Articular chondrocyte of knee joint (primary cell): ENCODE results near the gene PLVAP. TPM values are rescaled to one million over a fixed set of nuclear protein-coding genes. Genes with fewer than 3 reads are reported as not detected.

Source experiments
- total RNA-seq: library from RNA; depleted of rRNA; stranded (reverse); fragments of >200 nt; gene quantifications from 2 replicates; pipeline ENCODE4 v1.2.3, GENCODE V29; 2012

Gene PLVAP
- total RNA-seq = not detected in 2 replicates

GRCh38 chr19:17376935-17377600 lies at the start of gene PLVAP:
PLVAP (minus strand) TSS chr19:17377342; CDS start chr19:17377288, 54 bp downstream.

GRCh38 chr19:17419621-17420474 lies 42.7 kb upstream of the PLVAP start, which contains the start of gene MVB12A:
MVB12A (plus strand) TSS chr19:17420047; CDS start chr19:17420136, 89 bp downstream.

GRCh38 chr19:17405250-17406045 lies 28.3 kb upstream of the PLVAP start, which contains the start of gene BST2:
BST2 (minus strand) TSS chr19:17405630; CDS start chr19:17405575, 55 bp downstream.

GRCh38 chr19:17393914-17394313 lies 16.8 kb upstream of the PLVAP start, which contains the start of gene CCDC194:
CCDC194 (minus strand) TSS chr19:17394196; CDS start chr19:17394158, 38 bp downstream.

GRCh38 chr19:17336872-17337674 lies 40.1 kb downstream of the PLVAP start, which contains the start of gene GTPBP3:
GTPBP3 (plus strand) TSS chr19:17337553; CDS start chr19:17337612, 59 bp downstream.

GRCh38 chr19:17334414-17335409 lies 42.4 kb downstream of the PLVAP start, which contains the start of gene ANO8:
ANO8 (minus strand) TSS chr19:17334855; CDS start chr19:17334670, 185 bp downstream.

GRCh38 chr19:17309198-17309964 lies 67.8 kb downstream of the PLVAP start, which contains the start of gene DDA1:
DDA1 (plus strand) TSS chr19:17309563; CDS start chr19:17309655, 92 bp downstream.

GRCh38 chr19:17305517-17306284 lies 71.4 kb downstream of the PLVAP start, which contains the start of gene MRPL34:
MRPL34 (plus strand) TSS chr19:17305872; CDS start chr19:17305893, 21 bp downstream.

GRCh38 chr19:17303167-17303939 lies 73.8 kb downstream of the PLVAP start, which contains the start of gene ABHD8:
ABHD8 (minus strand) TSS chr19:17303425; CDS start chr19:17301616, 1,809 bp downstream.

Other genes with a start within 250 kb of the PLVAP start
- 20.3 and 22.7 TPM in 2 replicates for gene USE1, start 162.0 kb downstream of the PLVAP start, total RNA-seq
- 3.7 and 4.1 TPM in 2 replicates for gene OCEL1, start 151.1 kb downstream of the PLVAP start, total RNA-seq
- gene NR2F6, start 131.4 kb downstream of the PLVAP start, total RNA-seq = 20.8 and 27.7 TPM in 2 replicates
- not detected in 2 replicates for gene USHBP1, start 112.6 kb downstream of the PLVAP start, total RNA-seq
- 59.5 and 63.5 TPM in 2 replicates for gene BABAM1, start 109.9 kb downstream of the PLVAP start, total RNA-seq
- 0.26 TPM in 1 of 2 replicates, not detected in the other for gene ANKLE1, start 95.4 kb downstream of the PLVAP start, total RNA-seq
- 9.0 and 10.5 TPM in 2 replicates for gene ABHD8, start 73.9 kb downstream of the PLVAP start, total RNA-seq
- gene MRPL34, start 71.5 kb downstream of the PLVAP start, total RNA-seq = 19.7 and 23.7 TPM in 2 replicates
- gene DDA1, start 67.8 kb downstream of the PLVAP start, total RNA-seq = 11.8 and 22.7 TPM in 2 replicates
- 2.6 and 3.5 TPM in 2 replicates for gene ANO8, start 42.5 kb downstream of the PLVAP start, total RNA-seq
- 4.8 and 9.4 TPM in 2 replicates for gene GTPBP3, start 39.8 kb downstream of the PLVAP start, total RNA-seq
- 0.22 TPM in 1 of 2 replicates, not detected in the other for gene CCDC194, start 16.9 kb upstream of the PLVAP start, total RNA-seq
- gene BST2, start 28.3 kb upstream of the PLVAP start, total RNA-seq = 0.65 and 1.2 TPM in 2 replicates
- gene MVB12A, start 42.7 kb upstream of the PLVAP start, total RNA-seq = 24.5 and 42.3 TPM in 2 replicates
- gene TMEM221, start 71.3 kb upstream of the PLVAP start, total RNA-seq = 0.22 TPM in 1 of 2 replicates, not detected in the other
- not detected in 2 replicates for gene NXNL1, start 83.6 kb upstream of the PLVAP start, total RNA-seq
- 12.0 and 13.5 TPM in 2 replicates for gene SLC27A1, start 93.2 kb upstream of the PLVAP start, total RNA-seq
- 52.5 and 55.2 TPM in 2 replicates for gene PGLS, start 134.3 kb upstream of the PLVAP start, total RNA-seq
- gene COLGALT1, start 178.3 kb upstream of the PLVAP start, total RNA-seq = 55.5 and 55.7 TPM in 2 replicates